A673 (cell line): ENCODE results near the gene PLB1.

Source experiments
- EZH2 ChIP-seq: fragments of 200-600 bp; sonication (generic); IDR thresholded peaks from 2 replicates; pipeline ENCODE4 v1.6.1; 2017; ENCODE audit warnings: borderline replicate concordance, low read depth, mild to moderate bottlenecking, mixed read lengths, antibody characterized with exemption, low read length; ENCODE audit not compliant: poor library complexity, severe bottlenecking
- TF ChIP-seq, protein P1 (sequence below): fragments of 300-800, 200-600 bp; sonication (generic); conservative IDR thresholded peaks from 2 replicates; pipeline ENCODE4 v1.5.1; 2017; ENCODE audit warnings: low read depth, mild to moderate bottlenecking, antibody characterized with exemption, low read length, moderate library complexity, mixed read lengths

DNA sequence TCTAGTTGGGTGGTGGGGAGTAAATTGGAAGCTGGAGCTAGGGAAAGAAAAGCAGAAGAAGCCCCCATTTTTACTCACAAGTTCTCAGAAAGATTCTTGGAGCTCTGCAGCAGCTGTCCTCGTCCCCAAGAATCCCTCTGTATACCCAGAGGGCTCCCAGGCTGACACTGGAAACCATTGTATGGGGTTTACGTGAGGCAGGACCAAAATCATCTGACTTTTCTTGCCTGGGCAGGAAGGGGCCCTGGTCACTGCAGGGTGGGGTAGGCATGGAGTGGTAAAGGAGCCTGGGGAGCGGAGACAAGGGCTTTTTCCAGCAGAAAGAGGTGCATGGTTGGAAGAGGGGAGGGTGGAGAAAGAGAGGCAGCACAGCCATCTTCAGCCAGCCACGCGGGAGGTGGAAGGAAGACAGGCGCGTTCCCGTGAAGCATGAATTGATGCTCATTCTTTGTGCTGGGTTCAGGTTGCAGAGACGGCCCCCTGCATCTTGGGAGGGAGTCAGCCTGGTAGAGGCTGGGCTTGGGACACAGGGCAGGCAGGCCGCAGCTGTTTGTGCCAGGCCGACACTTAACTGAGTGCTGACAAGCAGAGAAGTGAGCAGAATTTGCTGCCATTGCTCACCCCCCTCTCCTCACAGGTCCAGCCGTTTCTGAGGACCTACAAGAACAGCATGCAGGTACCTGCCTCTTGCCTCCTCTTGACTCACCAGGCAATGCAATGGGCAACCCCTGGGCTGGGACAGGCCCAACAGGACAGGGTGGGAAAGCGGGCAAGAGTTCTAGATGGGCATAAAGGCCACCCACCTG, 94.8 kb downstream of the PLB1 start:
- TF ChIP-seq, protein P1, sequence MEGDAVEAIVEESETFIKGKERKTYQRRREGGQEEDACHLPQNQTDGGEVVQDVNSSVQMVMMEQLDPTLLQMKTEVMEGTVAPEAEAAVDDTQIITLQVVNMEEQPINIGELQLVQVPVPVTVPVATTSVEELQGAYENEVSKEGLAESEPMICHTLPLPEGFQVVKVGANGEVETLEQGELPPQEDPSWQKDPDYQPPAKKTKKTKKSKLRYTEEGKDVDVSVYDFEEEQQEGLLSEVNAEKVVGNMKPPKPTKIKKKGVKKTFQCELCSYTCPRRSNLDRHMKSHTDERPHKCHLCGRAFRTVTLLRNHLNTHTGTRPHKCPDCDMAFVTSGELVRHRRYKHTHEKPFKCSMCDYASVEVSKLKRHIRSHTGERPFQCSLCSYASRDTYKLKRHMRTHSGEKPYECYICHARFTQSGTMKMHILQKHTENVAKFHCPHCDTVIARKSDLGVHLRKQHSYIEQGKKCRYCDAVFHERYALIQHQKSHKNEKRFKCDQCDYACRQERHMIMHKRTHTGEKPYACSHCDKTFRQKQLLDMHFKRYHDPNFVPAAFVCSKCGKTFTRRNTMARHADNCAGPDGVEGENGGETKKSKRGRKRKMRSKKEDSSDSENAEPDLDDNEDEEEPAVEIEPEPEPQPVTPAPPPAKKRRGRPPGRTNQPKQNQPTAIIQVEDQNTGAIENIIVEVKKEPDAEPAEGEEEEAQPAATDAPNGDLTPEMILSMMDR: no peak
- no peak for TF ChIP-seq EZH2
